ENCODE measurements around the gene MAP3K8. TPM values are rescaled to one million over a fixed set of nuclear protein-coding genes. Genes with fewer than 3 reads are reported as not detected.
A peak's percentile ranks its signal among the peaks of the same experiment; 100 is the strongest.

The MAP3K8 gene
- total and polyA plus RNA-seq, 2 donors (not counting 1 experiment from before 2014, with no cell fraction given): 97.0 to 99.2 TPM

- H3K9ac ChIP-seq (ENCODE audit: low read length): no peak overlapping the region
- H3K4me1 ChIP-seq (ENCODE audit: control insufficient read depth in 2 of 2, insufficient read depth in 2 of 2, low read length in 2 of 2): peaks cover 70 to 71% of the 10 kb centered on the region in 2 donors
- Mint-ChIP-seq H3K27ac (peak overlapping the region; percentile 78), H3K27me3 (no peaks in the 10 kb centered on the region), H3K9me3 (ENCODE audit: insufficient read depth) (no peaks in the 10 kb centered on the region), H3K4me1 (peaks cover 72% of the 10 kb centered on the region), H3K4me3 (peak overlapping the region; percentile 31)
- H3K27me3 ChIP-seq (replicated peaks in 1 of 4; ENCODE audit: control extremely low read depth in 1 of 4, control insufficient read depth in 3 of 4, insufficient read depth in 4 of 4, low read length in 3 of 4): no peaks in the 10 kb centered on the region
- DNase-seq: no peak
- H3K27ac ChIP-seq (ENCODE audit: low read length in 2 of 2): peak overlapping the region; percentile 84 to 88
- H3K79me2 ChIP-seq (ENCODE audit: control insufficient read depth, insufficient read depth, low read length): peaks cover 3% of the 10 kb centered on the region
- no peak overlapping the region for H2AFZ ChIP-seq (ENCODE audit: insufficient read depth, low read depth, low read length, poor library complexity, severe bottlenecking)
- no peak for ATAC-seq (ENCODE audit: low read depth)
- ChIA-PET POLR2A (interaction anchor here (0.7 to 2.2 kb wide), 2 partner anchors 11 to 26 kb away, joined by 3 to 6 read pairs; no protein-coding TSS in a partner anchor), CTCF (interaction anchor here (1.5 to 2.9 kb wide), 3 partner anchors 11 to 39 kb away, joined by 3 to 9 read pairs (median 4); no protein-coding TSS in a partner anchor)
- no peaks in the 10 kb centered on the region for H3K36me3 ChIP-seq (replicated peaks in 1 of 2; ENCODE audit: control extremely low read depth in 1 of 2, control insufficient read depth in 1 of 2, extremely low read depth in 1 of 2, insufficient read depth in 2 of 2, low read length in 1 of 2)
- no peak for TF ChIP-seq EZH2 (IDR thresholded peaks at IDR 0.05; ENCODE audit: borderline replicate concordance, insufficient read depth, low read depth, low read length, poor library complexity, severe bottlenecking)
- peak overlapping the region; percentile 34 for H3K4me2 ChIP-seq (replicated peaks; ENCODE audit: low read depth, low read length, poor library complexity, severe bottlenecking)
- H4K20me1 ChIP-seq (ENCODE audit: control insufficient read depth, insufficient read depth, low read length, poor library complexity, severe bottlenecking): no peaks in the 10 kb centered on the region
- WGBS (ENCODE audit: insufficient coverage): 97% methylated on average over 7 of the region's 10 CpGs
- intact Hi-C loops (cut with micrococcal nuclease): loop anchor here (2.0 kb wide), 2 partner anchors 15 to 25 kb away; no protein-coding TSS in a partner anchor
- no peak overlapping the region for H3K4me3 ChIP-seq (ENCODE audit: control extremely low read depth in 1 of 5, extremely low read depth in 1 of 5, insufficient read depth in 1 of 5, low read depth in 2 of 5, low read length in 4 of 5)
- no peaks in the 10 kb centered on the region for H3K9me3 ChIP-seq (ENCODE audit: control extremely low read depth in 1 of 3, control insufficient read depth in 2 of 3, insufficient read depth in 1 of 3, low read length in 2 of 3)
These were observed 69.8 kb downstream of the MAP3K8 start for GRCh38 chr10:30503700-30504266.

GRCh38 chr10:30505543-30506298 lies 71.7 kb downstream of the MAP3K8 start:
- peak overlapping the region; percentile 56 to 64 for H3K27ac ChIP-seq (ENCODE audit: low read length in 2 of 2)
- H3K27ac Mint-ChIP-seq: peak overlapping the region; percentile 75
- H3K4me1 Mint-ChIP-seq: peaks cover 73% of the 10 kb centered on the region
- TF ChIP-seq CTCF (IDR thresholded peaks at IDR 0.05) (no peak), EZH2 (IDR thresholded peaks at IDR 0.05; ENCODE audit: borderline replicate concordance, insufficient read depth, low read depth, low read length, poor library complexity, severe bottlenecking) (no peak)
- H3K9ac ChIP-seq (ENCODE audit: low read length): no peak overlapping the region
- peak overlapping the region; percentile 44 for H3K4me3 Mint-ChIP-seq
- H3K4me1 ChIP-seq (ENCODE audit: control insufficient read depth in 2 of 2, insufficient read depth in 2 of 2, low read length in 2 of 2): peaks cover 59 to 63% of the 10 kb centered on the region in 2 donors
- H3K9me3 Mint-ChIP-seq (ENCODE audit: insufficient read depth): no peaks in the 10 kb centered on the region
- H3K36me3 ChIP-seq (replicated peaks in 1 of 2; ENCODE audit: control extremely low read depth in 1 of 2, control insufficient read depth in 1 of 2, extremely low read depth in 1 of 2, insufficient read depth in 2 of 2, low read length in 1 of 2): no peaks in the 10 kb centered on the region
- peak overlapping the region; percentile 49 for H3K4me2 ChIP-seq (replicated peaks; ENCODE audit: low read depth, low read length, poor library complexity, severe bottlenecking)
- no peaks in the 10 kb centered on the region for H3K79me2 ChIP-seq (ENCODE audit: control insufficient read depth, insufficient read depth, low read length)
- CTCF ChIA-PET: interaction anchor here (0.7 to 2.9 kb wide), 5 partner anchors 11 to 92 kb away, joined by 3 to 9 read pairs (median 4); no protein-coding TSS in a partner anchor
- peak; percentile 60 for DNase-seq
- no peaks in the 10 kb centered on the region for H3K27me3 Mint-ChIP-seq
- peak; percentile 48 for ATAC-seq (ENCODE audit: low read depth)
- no peak overlapping the region for H2AFZ ChIP-seq (ENCODE audit: insufficient read depth, low read depth, low read length, poor library complexity, severe bottlenecking)
- POLR2A ChIA-PET: interaction anchor here (0.6 to 2.2 kb wide), 4 partner anchors 9 to 69 kb away, joined by 4 to 6 read pairs (median 5); no protein-coding TSS in a partner anchor
- H3K27me3 ChIP-seq (replicated peaks in 1 of 4; ENCODE audit: control extremely low read depth in 1 of 4, control insufficient read depth in 3 of 4, insufficient read depth in 4 of 4, low read length in 3 of 4): no peaks in the 10 kb centered on the region
- intact Hi-C loops (cut with micrococcal nuclease): no loop called here
- WGBS (ENCODE audit: insufficient coverage): 70% methylated on average over 6 of the region's 8 CpGs
- no peaks in the 10 kb centered on the region for H3K9me3 ChIP-seq (ENCODE audit: control extremely low read depth in 1 of 3, control insufficient read depth in 2 of 3, insufficient read depth in 1 of 3, low read length in 2 of 3)
- peak overlapping the region in 2 of 5 experiments; percentile 15 to 32 for H3K4me3 ChIP-seq (ENCODE audit: control extremely low read depth in 1 of 5, extremely low read depth in 1 of 5, insufficient read depth in 1 of 5, low read depth in 2 of 5, low read length in 4 of 5)
- H4K20me1 ChIP-seq (ENCODE audit: control insufficient read depth, insufficient read depth, low read length, poor library complexity, severe bottlenecking): no peaks in the 10 kb centered on the region

Measured in B cell (primary cell).